LHCN-M2 (cell line): Measurements from ENCODE around the gene CCDC201. TPM values are rescaled to one million over a fixed set of nuclear protein-coding genes. Genes with fewer than 3 reads are reported as not detected.
"Not testable (repeated sequence)": the region's sequence is repeated elsewhere in the genome, so short reads cannot be mapped to it uniquely, and the experiment has no call there.

Source experiments
- DNase-seq: peaks from one replicate; pipeline ENCODE4 v3.0.0-alpha.2; 2012; ENCODE audit warnings: low read depth
- total RNA-seq: library from RNA; depleted of rRNA; stranded (reverse); fragments of >200 nt; gene quantifications from 2 replicates; pipeline ENCODE4 v1.2.3, GENCODE V29; 2014; rRNA removed

Gene CCDC201
- total RNA-seq, 1 experiment from 2014 or later = not detected

DNA sequence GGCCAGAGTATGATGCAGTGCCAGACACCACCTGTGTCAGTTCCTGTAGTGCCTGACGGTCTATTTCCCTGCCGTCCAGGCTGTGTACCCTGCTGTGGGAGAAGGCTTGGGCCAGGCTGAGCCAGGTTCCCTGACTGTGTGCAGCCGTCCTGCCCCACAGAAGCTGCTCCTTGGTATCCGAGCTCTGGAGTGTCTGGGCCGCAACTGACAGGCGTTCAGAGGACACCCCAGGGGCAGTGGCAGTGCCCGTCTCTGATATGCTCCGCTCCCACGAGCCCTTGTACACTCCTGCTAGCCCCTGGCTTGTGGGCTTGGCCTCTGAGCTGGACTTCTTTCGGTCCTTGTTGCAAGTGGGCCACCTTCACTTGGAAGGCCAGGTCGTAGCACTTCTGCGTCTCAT is 55.0 kb downstream of the CCDC201 start:
- not testable (repeated sequence) for DNase-seq

DNA sequence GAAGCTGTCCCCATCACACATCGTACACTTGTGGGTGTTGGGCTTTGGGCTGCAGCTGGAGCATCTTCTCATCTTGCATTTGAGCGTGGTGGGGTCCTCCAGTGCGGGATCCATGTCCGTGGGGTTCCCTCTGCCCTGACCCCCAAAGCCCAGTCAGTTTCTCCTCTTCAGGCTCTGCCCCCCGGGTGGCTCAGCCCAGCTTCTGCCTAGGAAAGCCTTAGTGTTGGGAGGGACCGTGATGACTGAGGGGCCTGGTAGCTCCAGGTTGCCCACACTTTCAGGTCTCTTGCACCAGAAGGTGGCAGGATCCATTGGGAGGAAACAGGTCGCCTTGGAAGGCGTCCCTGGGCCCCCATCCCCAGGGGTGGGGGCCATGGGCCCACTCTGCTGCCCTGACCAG is 55.9 kb downstream of the CCDC201 start:
- not testable (repeated sequence) for DNase-seq

DNA sequence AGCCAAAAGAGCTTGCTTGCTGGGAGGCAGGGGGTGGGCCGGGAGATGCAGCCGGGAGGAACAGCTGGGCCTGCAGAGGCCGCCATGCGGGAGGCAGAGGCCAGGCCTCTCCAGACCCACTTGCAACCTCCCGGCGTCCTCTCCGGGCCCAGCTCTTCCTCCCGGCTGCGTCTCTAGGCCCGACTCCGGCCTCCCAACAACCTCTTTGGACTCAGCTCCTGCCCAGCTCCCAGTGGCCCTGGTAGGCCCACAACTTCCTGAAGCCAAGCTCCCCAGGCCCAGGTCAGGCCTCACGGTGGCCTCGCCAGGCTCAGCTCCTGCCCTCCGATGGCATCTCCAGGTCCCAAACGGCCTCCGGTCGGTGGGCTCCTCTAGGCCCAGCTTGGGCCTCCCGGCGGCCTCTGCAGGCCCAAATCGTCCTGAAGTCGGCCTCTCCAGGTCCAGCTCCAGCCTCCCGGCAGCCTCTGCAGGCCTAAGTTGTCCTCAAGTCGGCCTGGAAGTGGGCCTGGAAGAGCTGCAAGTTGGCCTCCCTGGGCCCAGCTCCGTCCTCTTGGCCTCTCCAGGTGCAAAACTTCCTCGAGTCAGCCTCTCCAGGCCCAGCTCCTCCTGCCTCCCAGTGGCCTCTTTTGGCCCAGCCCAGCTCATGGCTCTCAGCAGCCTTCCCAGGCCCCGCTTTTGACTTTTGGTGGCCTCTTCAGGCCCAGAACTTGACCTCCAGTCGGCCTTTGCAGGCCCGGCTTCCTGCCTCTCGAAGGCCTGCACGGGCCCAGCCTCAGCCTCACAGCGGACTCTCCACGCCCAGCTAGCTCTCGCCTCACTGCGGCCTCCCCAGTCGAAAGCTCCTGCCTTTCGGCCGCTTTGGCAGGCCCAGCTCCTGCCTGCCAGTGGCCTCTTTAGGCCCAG is 58.4 kb downstream of the CCDC201 start:
- DNase-seq = not testable (repeated sequence)

DNA sequence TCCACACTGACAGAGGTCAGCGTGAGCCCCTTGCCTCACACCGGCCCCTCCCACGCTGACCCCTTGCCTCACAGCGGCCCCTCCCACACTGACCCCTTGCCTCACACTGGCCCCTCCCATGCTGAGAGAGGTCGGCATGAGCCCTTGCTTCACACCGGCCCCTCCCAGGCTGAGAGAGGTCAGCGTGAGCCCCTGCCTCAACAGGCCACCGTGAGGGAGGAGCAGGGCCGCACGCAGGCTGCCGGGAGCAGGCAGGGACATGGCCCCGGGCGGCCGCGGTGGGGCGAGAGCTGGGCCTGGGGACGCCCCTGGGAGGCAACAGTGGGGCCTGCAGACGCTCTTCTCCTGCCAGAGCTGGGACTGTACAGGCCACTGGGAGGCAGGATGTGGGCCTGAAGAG is 59.1 kb downstream of the CCDC201 start:
- DNase-seq = not testable (repeated sequence)

DNA sequence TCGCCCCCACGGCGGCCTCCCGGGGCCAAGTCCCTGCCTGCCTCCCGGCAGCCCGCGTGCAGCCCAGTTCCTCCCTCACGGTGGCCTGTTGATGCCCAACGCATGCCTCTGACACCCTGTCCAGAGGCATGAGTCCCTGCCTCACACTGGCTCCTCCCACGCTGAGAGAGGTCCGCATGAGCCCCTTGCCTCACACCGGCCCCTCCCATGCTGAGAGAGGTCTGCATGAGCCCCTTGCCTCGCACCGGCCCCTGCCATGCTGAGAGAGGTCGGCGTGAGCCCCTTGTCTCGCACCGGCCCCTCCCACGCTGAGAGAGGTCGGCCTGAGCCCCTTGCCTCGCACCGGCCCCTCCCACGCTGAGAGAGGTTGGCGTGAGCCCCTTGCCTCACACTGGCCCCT is 59.9 kb downstream of the CCDC201 start:
- DNase-seq = no peak

DNA sequence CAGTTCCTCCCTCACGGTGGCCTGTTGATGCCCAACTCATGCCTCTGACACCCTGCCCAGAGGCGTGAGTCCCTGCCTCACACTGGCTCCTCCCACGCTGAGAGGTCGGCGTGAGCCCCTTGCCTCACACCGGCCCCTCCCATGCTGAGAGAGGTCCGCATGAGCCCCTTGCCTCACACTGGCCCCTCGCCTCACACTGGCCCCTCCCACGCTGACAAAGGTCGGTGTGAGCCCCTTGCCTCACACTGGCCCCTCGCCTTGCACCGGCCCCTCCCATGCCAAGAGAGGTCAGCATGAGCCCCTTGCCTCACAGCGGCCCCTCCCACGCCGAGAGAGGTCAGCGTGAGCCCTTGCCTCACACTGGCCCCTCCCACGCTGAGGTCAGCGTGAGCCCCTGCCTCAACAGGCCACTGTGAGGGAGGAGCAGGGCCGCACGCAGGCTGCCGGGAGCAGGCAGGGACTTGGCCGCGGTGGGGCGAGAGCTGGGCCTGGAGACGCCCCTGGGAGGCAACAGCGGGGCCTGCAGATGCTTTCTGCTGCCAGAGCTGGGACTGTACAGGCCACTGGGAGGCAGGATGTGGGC is 61.1 kb downstream of the CCDC201 start:
- not testable (repeated sequence) for DNase-seq

DNA sequence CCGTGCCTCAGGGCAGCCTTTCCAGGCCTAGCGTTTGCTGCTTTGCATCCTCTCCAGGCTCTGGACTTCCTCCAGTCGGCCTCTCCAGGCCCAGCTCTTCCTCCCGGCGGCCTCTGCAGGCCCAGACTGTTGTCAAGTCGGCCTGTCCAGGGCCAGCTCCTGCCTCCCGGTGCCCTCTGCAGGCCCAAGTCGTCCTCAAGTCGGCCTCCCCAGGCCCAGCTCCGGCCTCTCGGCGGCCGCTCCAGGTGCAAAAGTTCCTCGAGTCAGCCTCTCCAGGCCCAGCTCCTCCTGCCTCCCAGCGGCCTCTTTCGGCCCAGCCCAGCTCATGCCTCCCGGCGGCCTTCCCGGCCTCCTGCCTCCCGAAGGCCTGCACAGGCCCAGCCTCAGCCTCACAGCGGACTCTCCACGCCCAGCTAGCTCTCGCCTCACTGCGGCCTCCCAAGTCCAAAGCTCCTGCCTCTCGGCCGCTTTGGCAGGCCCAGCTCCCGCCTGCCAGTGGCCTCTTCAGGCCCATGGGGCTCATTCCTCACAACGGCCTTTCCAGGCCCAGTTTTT is 62.4 kb downstream of the CCDC201 start:
- not testable (repeated sequence) for DNase-seq

Other genes starting within 250 kb of the CCDC201 start
- 0.23 and 1.2 TPM in 2 replicates for gene IGFBP1, start 15.4 kb upstream of the CCDC201 start, total RNA-seq
- 14.0 and 31.9 TPM in 2 replicates for gene IGFBP3, start 48.2 kb upstream of the CCDC201 start, total RNA-seq